HEK293 (cell line): Measurements from ENCODE around the gene DCHS1.
A peak's percentile ranks its signal among the peaks of the same experiment; 100 is the strongest.

ENCODE experiments used
- CTCF ChIA-PET: fragments of 350-600 bp; formaldehyde crosslinking; extraction: SDS; loops from one replicate; lab custom pipeline; 2021; ENCODE audit warnings: antibody characterized with exemption; lab: Yijun Ruan, JAX
- POLR2A ChIA-PET: fragments of 300-600 bp; formaldehyde crosslinking; extraction: SDS; loops from one replicate; lab custom pipeline; 2020; ENCODE audit warnings: antibody characterized with exemption, inconsistent platforms; lab: Yijun Ruan, JAX
- H3K27ac ChIP-seq: fragments of 200-500 bp; sonication (Bioruptor generic); 2 replicates; pipeline ENCODE4 v1.5.1; 2014; ENCODE audit warnings: low read depth, low read length, control low read depth, inconsistent platforms; ENCODE audit errors: extremely low read depth
- H3K36me3 ChIP-seq, 2 experiments: fragments of 200-500 bp in 1 of 2; sonication (Bioruptor generic) in 1 of 2; 1 replicate in 1 of 2; 2 replicates in 1 of 2; pipeline ENCODE4 v1.5.1; 2014 to 2017; ENCODE audit warnings: inconsistent platforms in 2 of 2, low read length in 2 of 2; ENCODE audit not compliant: control insufficient read depth in 2 of 2, insufficient read depth in 1 of 2
- H3K4me1 ChIP-seq: fragments of 200-500 bp; sonication (Bioruptor generic); 2 replicates; pipeline ENCODE4 v1.5.1; 2014; ENCODE audit warnings: mild to moderate bottlenecking, low read length, inconsistent platforms; ENCODE audit not compliant: control insufficient read depth, insufficient read depth
- H3K4me3 ChIP-seq: 2 replicates; pipeline ENCODE4 v1.5.1; 2011; ENCODE audit warnings: low read depth, mild to moderate bottlenecking, control low read depth, low read length, moderate library complexity
- H3K9me3 ChIP-seq: fragments of 200-500 bp; sonication (Bioruptor generic); 2 replicates; pipeline ENCODE4 v1.5.1; 2014; ENCODE audit warnings: low read depth, low read length, inconsistent platforms; ENCODE audit not compliant: control insufficient read depth, insufficient read depth
- EGR2 ChIP-seq: fragments of 450-650 bp; formaldehyde crosslinking; IDR thresholded peaks from 2 replicates; pipeline ENCODE4 v1.5.1; 2016; ENCODE audit warnings: low read depth, missing biosample characterization, missing genetic modification characterization
- GFI1B ChIP-seq: fragments of 450-650 bp; formaldehyde crosslinking; IDR thresholded peaks from 2 replicates; pipeline ENCODE4 v1.5.1; 2016; ENCODE audit warnings: missing biosample characterization, missing genetic modification characterization
- HOXC10 ChIP-seq: sonication (generic); formaldehyde crosslinking; IDR thresholded peaks from 2 replicates; pipeline ENCODE4 v1.8.1; 2023; ENCODE audit warnings: mild to moderate bottlenecking, missing genetic modification reagents
- IKZF3 ChIP-seq: fragments of 450-650 bp; IDR thresholded peaks from 2 replicates; pipeline ENCODE4 v1.5.0; 2018; ENCODE audit warnings: missing biosample characterization, mild to moderate bottlenecking, missing genetic modification characterization, moderate library complexity
- MEIS1 ChIP-seq: sonication (generic); formaldehyde crosslinking; IDR thresholded peaks from 2 replicates; pipeline ENCODE4 v1.8.1; 2022; ENCODE audit warnings: missing genetic modification reagents, mild to moderate bottlenecking, borderline replicate concordance
- SP3 ChIP-seq: fragments of 450-650 bp; formaldehyde crosslinking; IDR thresholded peaks from 2 replicates; pipeline ENCODE4 v1.5.1; 2016; ENCODE audit warnings: missing biosample characterization, missing genetic modification characterization
- TCF7L2 ChIP-seq: IDR thresholded peaks from 2 replicates; pipeline ENCODE4 v1.6.1; 2011; ENCODE audit warnings: low read depth, mild to moderate bottlenecking, inconsistent platforms, low read length, moderate library complexity, borderline replicate concordance
- ZFP41 ChIP-seq: fragments of 450-650 bp; formaldehyde crosslinking; IDR thresholded peaks from 2 replicates; pipeline ENCODE4 v1.5.1; 2016; ENCODE audit warnings: missing biosample characterization, missing genetic modification characterization, borderline replicate concordance
- ZFP69B ChIP-seq: fragments of 450-650 bp; formaldehyde crosslinking; IDR thresholded peaks from 2 replicates; pipeline ENCODE4 v1.5.1; 2016; ENCODE audit warnings: missing biosample characterization, missing genetic modification characterization
- ZNF10 ChIP-seq: fragments of 450-650 bp; formaldehyde crosslinking; IDR thresholded peaks from 2 replicates; pipeline ENCODE4 v1.5.1; 2017; ENCODE audit warnings: missing biosample characterization, missing genetic modification characterization
- ZNF155 ChIP-seq: fragments of 450-650 bp; formaldehyde crosslinking; IDR thresholded peaks from 2 replicates; pipeline ENCODE4 v1.5.1; 2016; ENCODE audit warnings: missing biosample characterization, missing genetic modification characterization
- ZNF169 ChIP-seq: fragments of 450-650 bp; formaldehyde crosslinking; IDR thresholded peaks from 2 replicates; pipeline ENCODE4 v1.5.1; 2016; ENCODE audit warnings: missing biosample characterization, missing genetic modification characterization
- ZNF248 ChIP-seq: fragments of 450-650 bp; formaldehyde crosslinking; IDR thresholded peaks from 2 replicates; pipeline ENCODE4 v1.5.1; 2017; ENCODE audit warnings: missing biosample characterization, missing genetic modification characterization
- ZNF292 ChIP-seq: fragments of 450-650 bp; formaldehyde crosslinking; IDR thresholded peaks from 2 replicates; pipeline ENCODE4 v1.5.1; 2016; ENCODE audit warnings: low read depth, missing biosample characterization, missing genetic modification characterization, borderline replicate concordance
- ZNF302 ChIP-seq: fragments of 450-650 bp; formaldehyde crosslinking; IDR thresholded peaks from 2 replicates; pipeline ENCODE4 v1.5.1; 2016; ENCODE audit warnings: missing biosample characterization, missing genetic modification characterization, low read depth
- ZNF311 ChIP-seq: fragments of 450-650 bp; formaldehyde crosslinking; IDR thresholded peaks from 2 replicates; pipeline ENCODE4 v1.5.1; 2017; ENCODE audit warnings: missing biosample characterization, missing genetic modification characterization, borderline replicate concordance
- ZNF354C ChIP-seq: fragments of 450-650 bp; formaldehyde crosslinking; IDR thresholded peaks from 2 replicates; pipeline ENCODE4 v1.5.1; 2016; ENCODE audit warnings: missing biosample characterization, missing genetic modification characterization, low read depth, borderline replicate concordance
- ZNF37A ChIP-seq: fragments of 450-650 bp; IDR thresholded peaks from 2 replicates; pipeline ENCODE4 v1.5.1; 2018; ENCODE audit warnings: missing biosample characterization, missing genetic modification characterization
- ZNF423 ChIP-seq: fragments of 450-650 bp; formaldehyde crosslinking; IDR thresholded peaks from 2 replicates; pipeline ENCODE4 v1.5.1; 2016; ENCODE audit warnings: missing biosample characterization, missing genetic modification characterization
- ZNF561 ChIP-seq: fragments of 450-650 bp; IDR thresholded peaks from 2 replicates; pipeline ENCODE4 v1.5.1; 2018; ENCODE audit warnings: missing biosample characterization, missing genetic modification characterization, borderline replicate concordance
- ZNF664 ChIP-seq: fragments of 450-650 bp; formaldehyde crosslinking; IDR thresholded peaks from 2 replicates; pipeline ENCODE4 v1.5.1; 2016; ENCODE audit warnings: missing biosample characterization, missing genetic modification characterization
- ZNF843 ChIP-seq: fragments of 450-650 bp; formaldehyde crosslinking; IDR thresholded peaks from 2 replicates; pipeline ENCODE4 v1.5.1; 2016; ENCODE audit warnings: missing biosample characterization, missing genetic modification characterization
- ZXDB ChIP-seq: fragments of 450-650 bp; formaldehyde crosslinking; IDR thresholded peaks from 2 replicates; pipeline ENCODE4 v1.5.1; 2016; ENCODE audit warnings: missing biosample characterization, missing genetic modification characterization
- TF ChIP-seq, protein P1 (sequence below): fragments of 450-650 bp; formaldehyde crosslinking; IDR thresholded peaks from 2 replicates; pipeline ENCODE4 v1.5.1; 2016; ENCODE audit warnings: missing biosample characterization, missing genetic modification characterization
- TF ChIP-seq, protein P2 (sequence below): fragments of 450-650 bp; formaldehyde crosslinking; IDR thresholded peaks from 2 replicates; pipeline ENCODE4 v1.5.1; 2016; ENCODE audit warnings: missing biosample characterization, missing genetic modification characterization
- TF ChIP-seq, protein P3 (sequence below): fragments of 450-650 bp; formaldehyde crosslinking; IDR thresholded peaks from 2 replicates; pipeline ENCODE4 v1.5.1; 2017; ENCODE audit warnings: missing biosample characterization, missing genetic modification characterization

Gene DCHS1

DNA sequence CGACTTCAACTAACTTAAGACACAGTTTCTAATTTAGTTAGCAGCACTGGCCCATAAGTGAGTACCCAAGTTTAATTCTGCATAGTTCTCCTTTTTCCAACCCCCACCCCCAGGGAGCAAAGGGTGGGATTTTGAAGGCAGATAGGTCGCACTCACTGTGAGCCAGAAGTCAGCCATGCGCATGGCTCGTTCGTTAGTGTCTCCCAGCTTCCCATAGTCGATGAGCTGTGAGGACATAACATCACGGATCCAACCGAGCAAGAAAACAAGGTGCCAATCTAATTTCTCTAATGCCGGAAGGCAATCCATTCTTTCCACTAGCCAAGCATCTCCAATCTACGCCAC lies 27.0 kb upstream of the DCHS1 start:
- peaks cover 0 to 30% of the 10 kb centered on the region in 2 experiments; a peak in 1 of 3 replicates for H3K36me3 ChIP-seq
- H3K9me3 ChIP-seq, result no peaks in the 10 kb centered on the region
- CTCF ChIA-PET, result interaction anchor here (0.6 to 3.6 kb wide), 18 partner anchors 13 to 658 kb away, joined by 3 to 42 read pairs (median 4); partner anchors contain the start of gene HPX
- TF ChIP-seq, protein P1, sequence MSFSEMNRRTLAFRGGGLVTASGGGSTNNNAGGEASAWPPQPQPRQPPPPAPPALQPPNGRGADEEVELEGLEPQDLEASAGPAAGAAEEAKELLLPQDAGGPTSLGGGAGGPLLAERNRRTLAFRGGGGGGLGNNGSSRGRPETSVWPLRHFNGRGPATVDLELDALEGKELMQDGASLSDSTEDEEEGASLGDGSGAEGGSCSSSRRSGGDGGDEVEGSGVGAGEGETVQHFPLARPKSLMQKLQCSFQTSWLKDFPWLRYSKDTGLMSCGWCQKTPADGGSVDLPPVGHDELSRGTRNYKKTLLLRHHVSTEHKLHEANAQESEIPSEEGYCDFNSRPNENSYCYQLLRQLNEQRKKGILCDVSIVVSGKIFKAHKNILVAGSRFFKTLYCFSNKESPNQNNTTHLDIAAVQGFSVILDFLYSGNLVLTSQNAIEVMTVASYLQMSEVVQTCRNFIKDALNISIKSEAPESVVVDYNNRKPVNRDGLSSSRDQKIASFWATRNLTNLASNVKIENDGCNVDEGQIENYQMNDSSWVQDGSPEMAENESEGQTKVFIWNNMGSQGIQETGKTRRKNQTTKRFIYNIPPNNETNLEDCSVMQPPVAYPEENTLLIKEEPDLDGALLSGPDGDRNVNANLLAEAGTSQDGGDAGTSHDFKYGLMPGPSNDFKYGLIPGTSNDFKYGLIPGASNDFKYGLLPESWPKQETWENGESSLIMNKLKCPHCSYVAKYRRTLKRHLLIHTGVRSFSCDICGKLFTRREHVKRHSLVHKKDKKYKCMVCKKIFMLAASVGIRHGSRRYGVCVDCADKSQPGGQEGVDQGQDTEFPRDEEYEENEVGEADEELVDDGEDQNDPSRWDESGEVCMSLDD (tag by site-specific recombination), result 0 out of 2 replicates have a peak, but pooled peaks have one; percentile 34
- TF ChIP-seq, protein P2, sequence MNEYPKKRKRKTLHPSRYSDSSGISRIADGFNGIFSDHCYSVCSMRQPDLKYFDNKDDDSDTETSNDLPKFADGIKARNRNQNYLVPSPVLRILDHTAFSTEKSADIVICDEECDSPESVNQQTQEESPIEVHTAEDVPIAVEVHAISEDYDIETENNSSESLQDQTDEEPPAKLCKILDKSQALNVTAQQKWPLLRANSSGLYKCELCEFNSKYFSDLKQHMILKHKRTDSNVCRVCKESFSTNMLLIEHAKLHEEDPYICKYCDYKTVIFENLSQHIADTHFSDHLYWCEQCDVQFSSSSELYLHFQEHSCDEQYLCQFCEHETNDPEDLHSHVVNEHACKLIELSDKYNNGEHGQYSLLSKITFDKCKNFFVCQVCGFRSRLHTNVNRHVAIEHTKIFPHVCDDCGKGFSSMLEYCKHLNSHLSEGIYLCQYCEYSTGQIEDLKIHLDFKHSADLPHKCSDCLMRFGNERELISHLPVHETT (tag by site-specific recombination), result no peak
- TF ChIP-seq, all 188 proteins: peak for 1
- POLR2A ChIA-PET, result interaction anchor here (1.1 to 1.8 kb wide), 7 partner anchors 15 to 292 kb away, joined by 6 to 16 read pairs (median 8); partner anchors contain the start of genes ARFIP2, ILK, RRP8 and SMPD1
- Histone ChIP-seq H3K27ac (peak overlapping the region; percentile 70; the same call in 1 of the 2 replicates), H3K4me3 (peak overlapping the region; percentile 90), H3K4me1 (no peaks in the 10 kb centered on the region)

DNA sequence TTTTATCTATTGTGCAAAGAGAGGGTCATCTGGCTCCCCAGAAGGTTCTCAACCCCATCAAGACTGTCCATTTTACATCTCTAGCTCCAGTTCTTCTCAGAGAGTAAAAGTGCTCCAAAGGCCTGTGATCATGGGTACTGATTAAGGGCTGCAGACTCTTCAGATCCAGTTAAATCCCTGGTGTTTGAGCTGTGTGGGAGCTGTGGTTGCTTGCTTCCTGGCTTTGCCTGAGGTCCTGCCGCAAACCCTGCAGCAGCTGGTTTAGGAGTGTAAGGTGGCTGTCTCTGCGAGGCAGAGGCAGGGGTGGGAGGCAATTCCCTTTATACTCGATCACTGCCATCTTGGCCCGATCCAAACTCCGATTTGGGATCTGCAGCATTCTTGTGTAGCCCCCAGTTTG lies 26.3 kb upstream of the DCHS1 start:
- TF ChIP-seq ZNF843 (tag by site-specific recombination), result no peak
- no peak for TF ChIP-seq GFI1B (tag by site-specific recombination)
- no peak for TF ChIP-seq ZXDB
- no peak for TF ChIP-seq ZNF354C (tag by site-specific recombination)
- no peak for TF ChIP-seq ZNF561 (tag by site-specific recombination)
- TF ChIP-seq ZFP69B (tag by site-specific recombination), result no peak
- no peak for TF ChIP-seq ZNF37A (tag by site-specific recombination)
- TF ChIP-seq ZNF311 (tag by site-specific recombination), result no peak
- no peak for TF ChIP-seq IKZF3 (tag by site-specific recombination)
- TF ChIP-seq ZNF169 (tag by site-specific recombination), result no peak
- no peak for TF ChIP-seq ZNF292
- no peak for TF ChIP-seq ZNF423
- no peaks in the 10 kb centered on the region for H3K4me1 ChIP-seq
- ChIA-PET POLR2A (interaction anchor here (0.7 to 1.6 kb wide), 3 partner anchors 10 to 200 kb away, joined by 3 to 16 read pairs (median 3); partner anchors contain the start of genes ILK and RRP8), CTCF (interaction anchor here (0.7 to 3.6 kb wide), 6 partner anchors 10 to 303 kb away, joined by 4 to 42 read pairs (median 4); no protein-coding TSS in a partner anchor)
- no peak overlapping the region for H3K27ac ChIP-seq
- no peaks in the 10 kb centered on the region for H3K9me3 ChIP-seq
- peak overlapping the region; percentile 90 for H3K4me3 ChIP-seq
- H3K36me3 ChIP-seq, result peaks cover 0 to 30% of the 10 kb centered on the region in 2 experiments; a peak in 1 of 3 replicates

DNA sequence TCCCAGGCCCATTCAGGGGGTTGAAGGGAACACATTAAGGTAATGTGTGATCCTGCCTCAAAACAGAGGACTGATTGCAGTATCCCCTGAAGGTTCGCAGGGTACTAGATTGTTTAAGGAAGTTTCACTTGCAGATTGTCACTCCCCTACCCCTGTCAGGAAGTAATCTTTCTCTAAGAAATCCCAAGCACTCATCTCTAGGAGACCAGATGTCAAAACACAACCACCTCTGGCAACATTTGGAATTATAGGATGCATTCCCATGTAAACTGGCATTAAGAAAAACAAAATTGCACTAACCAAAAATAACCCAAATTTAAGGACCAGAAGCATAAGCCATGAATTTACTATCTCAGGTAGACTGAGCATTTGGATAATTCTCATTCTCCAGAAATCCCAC lies 25.9 kb upstream of the DCHS1 start:
- H3K36me3 ChIP-seq, result peaks cover 0 to 30% of the 10 kb centered on the region in 2 experiments; a peak in 1 of 3 replicates
- CTCF ChIA-PET, result interaction anchor here (0.7 to 3.6 kb wide), 5 partner anchors 9 to 302 kb away, joined by 4 to 42 read pairs (median 7); no protein-coding TSS in a partner anchor
- no peaks in the 10 kb centered on the region for H3K4me1 ChIP-seq
- H3K4me3 ChIP-seq, result no peak overlapping the region
- TF ChIP-seq ZNF292, result no peak
- TF ChIP-seq ZNF248, result no peak
- no peak for TF ChIP-seq MEIS1 (CRISPR knock-in tag)
- no peak for TF ChIP-seq ZNF155 (tag by site-specific recombination)
- no peak for TF ChIP-seq ZFP41 (tag by site-specific recombination)
- TF ChIP-seq EGR2 (tag by site-specific recombination), result no peak
- no peak for TF ChIP-seq ZNF10 (tag by site-specific recombination)
- TF ChIP-seq ZNF302 (tag by site-specific recombination), result no peak
- no peak for TF ChIP-seq ZNF664
- TF ChIP-seq SP3, result no peak
- TF ChIP-seq, protein P3, sequence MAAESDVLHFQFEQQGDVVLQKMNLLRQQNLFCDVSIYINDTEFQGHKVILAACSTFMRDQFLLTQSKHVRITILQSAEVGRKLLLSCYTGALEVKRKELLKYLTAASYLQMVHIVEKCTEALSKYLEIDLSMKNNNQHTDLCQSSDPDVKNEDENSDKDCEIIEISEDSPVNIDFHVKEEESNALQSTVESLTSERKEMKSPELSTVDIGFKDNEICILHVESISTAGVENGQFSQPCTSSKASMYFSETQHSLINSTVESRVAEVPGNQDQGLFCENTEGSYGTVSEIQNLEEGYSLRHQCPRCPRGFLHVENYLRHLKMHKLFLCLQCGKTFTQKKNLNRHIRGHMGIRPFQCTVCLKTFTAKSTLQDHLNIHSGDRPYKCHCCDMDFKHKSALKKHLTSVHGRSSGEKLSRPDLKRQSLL, result no peak
- no peak for TF ChIP-seq HOXC10
- TF ChIP-seq TCF7L2, result no peak
- POLR2A ChIA-PET, result interaction anchor here (0.7 to 0.8 kb wide), 2 partner anchors 10 to 199 kb away, joined by 3 read pairs; no protein-coding TSS in a partner anchor
- H3K27ac ChIP-seq, result no peak overlapping the region
- no peaks in the 10 kb centered on the region for H3K9me3 ChIP-seq
